Measurements from ENCODE around the gene MAPRE3. TPM values are rescaled to one million over a fixed set of nuclear protein-coding genes. Genes with fewer than 3 reads are reported as not detected.

The MAPRE3 gene
- total RNA-seq, result 4.4 and 5.8 TPM in 2 replicates

DNA sequence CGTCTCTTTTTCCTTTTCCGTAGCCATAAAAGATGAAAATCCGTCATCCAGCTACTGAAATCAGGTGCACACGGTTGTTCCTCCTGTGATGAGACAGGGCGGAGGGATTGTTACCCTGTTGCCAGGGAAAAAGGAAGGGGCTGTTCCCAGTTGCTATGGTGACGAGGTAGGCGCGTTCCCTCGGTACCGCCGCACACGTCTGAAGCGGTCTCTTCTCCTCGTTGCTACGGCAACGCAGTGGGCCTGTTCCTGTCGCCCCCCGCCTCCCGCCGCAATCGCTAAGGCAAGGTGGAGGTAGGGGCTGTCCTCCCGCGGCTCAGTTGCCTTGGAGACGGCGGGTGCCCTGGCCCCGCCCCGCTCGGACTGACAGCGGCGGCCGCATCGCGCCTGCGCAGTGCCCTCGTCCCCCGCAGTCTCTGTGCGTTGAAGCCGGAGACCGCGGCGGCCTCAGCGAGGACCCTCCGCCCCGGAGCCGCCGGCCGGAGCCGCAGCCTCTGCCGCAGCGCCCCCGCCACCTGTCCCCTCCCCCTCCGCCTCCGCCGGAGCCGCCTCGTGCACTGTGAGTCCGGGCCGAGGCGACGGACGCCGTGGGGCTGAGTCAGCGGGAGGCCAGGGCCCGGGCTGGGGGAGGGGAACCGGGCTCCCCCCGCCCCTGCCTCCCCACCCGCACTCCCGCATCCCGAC, at the start of gene MAPRE3:
Gene MAPRE3 (plus strand): TSS at position 394 of the 684 bp plus-strand sequence. CDS start 51,582 bp downstream, outside the sequence.

DNA sequence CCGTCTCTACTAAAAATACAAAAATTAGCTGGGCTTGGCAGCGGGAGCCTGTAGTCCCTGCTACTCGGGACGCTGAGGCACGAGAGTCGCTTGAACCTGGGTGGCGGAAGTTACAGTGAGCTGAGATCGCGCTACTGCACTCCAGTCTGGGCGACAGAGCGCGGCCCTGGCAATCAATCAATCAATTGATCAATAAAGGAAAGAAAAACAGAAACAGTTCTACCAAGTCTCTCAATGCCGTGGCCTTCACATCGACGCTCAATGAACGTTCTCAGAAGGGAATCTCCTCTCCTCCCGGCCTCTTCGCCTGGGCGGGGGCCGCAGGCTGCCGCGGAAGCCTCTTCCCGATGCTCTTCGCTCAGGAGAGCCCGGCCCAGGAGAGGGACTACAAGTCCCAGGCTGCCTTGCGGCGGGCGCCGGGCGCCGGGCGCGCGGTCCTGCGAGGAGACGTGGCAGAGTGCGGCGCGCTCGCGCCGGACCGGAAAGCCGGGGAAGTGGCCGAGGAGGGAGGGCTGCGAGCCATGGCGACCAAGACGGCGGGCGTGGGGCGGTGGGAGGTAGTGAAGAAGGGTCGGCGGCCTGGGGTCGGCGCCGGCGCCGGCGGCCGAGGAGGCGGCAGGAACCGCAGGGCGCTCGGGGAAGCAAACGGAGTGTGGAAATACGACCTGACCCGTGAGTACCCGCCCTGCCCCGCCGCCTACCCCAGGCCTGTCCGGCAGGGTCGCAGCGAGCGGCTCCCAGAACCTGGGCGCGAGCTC, 62.2 kb downstream of the MAPRE3 start, which contains the start of gene TMEM214:
Gene TMEM214 (plus strand): TSS at position 471 of the 758 bp plus-strand sequence. CDS start 51 bp downstream, at position 522.

DNA sequence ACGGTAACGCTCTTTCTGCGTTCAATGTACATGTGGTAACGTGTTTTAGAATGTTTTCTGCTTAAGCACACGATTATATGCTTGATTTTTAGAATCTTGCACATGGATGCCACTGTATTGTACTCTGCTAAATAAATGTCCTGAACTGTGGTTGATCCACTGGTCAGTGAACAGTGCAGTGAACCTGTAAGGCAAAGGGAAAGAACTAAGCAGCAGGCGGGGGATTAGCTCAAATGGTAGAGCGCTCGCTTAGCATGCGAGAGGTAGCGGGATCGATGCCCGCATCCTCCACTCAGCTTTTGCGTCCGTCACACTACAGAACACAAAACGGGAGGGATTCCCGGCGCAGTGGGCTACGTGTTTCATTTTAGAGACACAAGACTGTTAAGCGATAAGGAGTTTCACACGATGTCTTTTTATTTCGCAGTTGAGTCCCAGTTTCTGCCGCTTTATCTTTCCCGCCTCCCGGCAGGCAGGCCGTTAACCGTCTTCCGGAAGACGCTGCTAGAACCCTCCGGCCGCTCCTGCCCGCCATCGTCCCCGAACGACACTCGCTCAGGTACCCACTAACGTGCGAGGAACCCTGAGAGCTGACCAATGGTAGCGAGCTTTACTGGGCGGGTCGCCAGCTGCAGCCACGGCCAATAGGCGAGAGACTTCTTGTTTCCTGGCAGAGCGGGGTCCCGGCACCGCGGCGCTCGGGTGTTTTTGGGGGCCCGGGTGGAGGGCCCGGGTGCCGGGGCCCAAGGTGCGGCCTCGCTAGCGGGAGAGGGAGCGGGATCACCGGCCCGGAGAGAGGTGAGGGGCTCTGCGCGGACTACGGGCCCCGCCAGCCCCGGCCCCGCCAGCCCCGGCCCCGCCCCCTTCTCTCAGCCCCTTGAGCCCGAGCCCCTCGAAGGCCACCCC, 80.8 kb downstream of the MAPRE3 start, which contains the start of gene AGBL5:
Gene AGBL5 (plus strand): TSS at position 673 of the 906 bp plus-strand sequence. CDS start 1,291 bp downstream, outside the sequence.

DNA sequence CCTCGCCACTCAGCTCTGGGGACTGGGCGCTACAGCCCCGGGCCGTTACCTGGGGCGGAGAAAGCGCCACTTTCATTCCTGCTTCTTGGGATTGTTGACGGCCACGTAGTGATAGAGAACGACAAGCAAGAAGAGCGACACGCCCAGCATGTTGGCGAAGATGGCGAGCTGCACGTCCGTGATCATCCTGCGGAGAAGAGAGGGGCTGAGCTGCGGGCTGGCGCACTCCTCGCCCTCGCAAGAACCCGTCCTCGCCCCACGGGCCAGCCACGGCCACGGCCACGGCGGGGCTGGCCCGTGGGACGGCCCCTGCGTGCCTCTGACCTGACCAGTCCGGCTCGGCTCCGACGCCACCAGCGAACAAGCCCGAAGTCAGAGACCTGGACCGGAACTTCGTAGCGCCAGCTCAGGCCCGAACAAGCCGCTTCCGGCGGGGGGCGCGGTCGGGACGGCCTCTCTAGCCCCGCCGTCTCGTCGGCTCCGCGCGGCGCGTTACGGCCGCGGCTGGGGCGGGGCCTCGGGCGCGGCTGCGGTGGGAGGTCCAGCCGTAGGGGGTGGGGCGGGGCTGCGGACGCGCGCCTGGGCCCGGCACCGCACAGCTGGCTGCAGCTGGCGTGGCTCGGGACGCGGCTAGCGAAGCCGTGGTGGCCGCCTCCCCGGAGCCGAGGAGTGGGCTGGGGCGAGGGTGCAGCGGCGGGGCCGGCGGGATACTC, 101.0 kb downstream of the MAPRE3 start, which contains the start of gene OST4:
Gene OST4 (minus strand): TSS at position 378 of the 713 bp plus-strand sequence.

Other genes with a start within 250 kb of the MAPRE3 start
- gene SLC35F6, start 206.4 kb upstream of the MAPRE3 start, total RNA-seq, result 59.8 and 84.5 TPM in 2 replicates
- gene CENPA, start 184.6 kb upstream of the MAPRE3 start, total RNA-seq, result 5.2 and 7.2 TPM in 2 replicates
- gene DPYSL5, start 122.5 kb upstream of the MAPRE3 start, total RNA-seq, result not detected in 2 replicates
- gene TMEM214, start 62.3 kb downstream of the MAPRE3 start, total RNA-seq, result 68.0 and 68.5 TPM in 2 replicates
- gene AGBL5, start 81.0 kb downstream of the MAPRE3 start, total RNA-seq, result 21.8 and 23.3 TPM in 2 replicates
- gene OST4, start 101.0 kb downstream of the MAPRE3 start, total RNA-seq, result 201 and 215 TPM in 2 replicates
- 113 and 123 TPM in 2 replicates for gene EMILIN1, start 108.0 kb downstream of the MAPRE3 start, total RNA-seq
- 0.26 and 0.65 TPM in 2 replicates for gene KHK, start 116.1 kb downstream of the MAPRE3 start, total RNA-seq
- 6.9 and 15.8 TPM in 2 replicates for gene CGREF1, start 148.5 kb downstream of the MAPRE3 start, total RNA-seq
- gene ABHD1, start 153.2 kb downstream of the MAPRE3 start, total RNA-seq, result 0.22 and 0.26 TPM in 2 replicates
- gene PREB, start 164.0 kb downstream of the MAPRE3 start, total RNA-seq, result 29.9 and 40.6 TPM in 2 replicates
- gene PRR30, start 168.8 kb downstream of the MAPRE3 start, total RNA-seq, result not detected in 2 replicates
- under 0.01 TPM in 2 replicates for gene TCF23, start 178.4 kb downstream of the MAPRE3 start, total RNA-seq
- 200 and 246 TPM in 2 replicates for gene ATRAID, start 241.4 kb downstream of the MAPRE3 start, total RNA-seq
- gene SLC5A6, start 241.6 kb downstream of the MAPRE3 start, total RNA-seq, result 14.6 and 15.4 TPM in 2 replicates
- 19.1 and 28.1 TPM in 2 replicates for gene CAD, start 246.7 kb downstream of the MAPRE3 start, total RNA-seq

All from articular chondrocyte of knee joint (primary cell).